PC-9 (cell line): Measurements from ENCODE around the gene MOCS3. TPM values are rescaled to one million over a fixed set of nuclear protein-coding genes. Genes with fewer than 3 reads are reported as not detected.

Experiments used
- BruUV-seq: library from RNA; stranded (reverse); fragments of 400-500 nt; replicated peaks from 2 replicates; lab custom pipeline; 2021; lab: Mats Ljungman, UMichigan
- CTCF ChIA-PET: fragments of 300-600 bp; sonication (Branson Sonifier 250); formaldehyde crosslinking; loops from one replicate; lab custom pipeline; 2022; ENCODE audit warnings: antibody characterized with exemption; lab: Charles Lee
- POLR2A ChIA-PET: fragments of 300-600 bp; sonication (Branson Sonifier 250); formaldehyde crosslinking; loops from one replicate; lab custom pipeline; 2022; ENCODE audit warnings: antibody characterized with exemption; ENCODE audit not compliant: unreplicated experiment; lab: Charles Lee
- DNase-seq, 2 experiments: peaks; one replicate each; pipeline versions ENCODE4 v3.0.0 to v3.0.0-alpha.2; 2015 to 2022; ENCODE audit warnings: mixed read lengths in 1 of 2
- H2AFZ ChIP-seq: fragments of 200-600 bp; sonication (generic); 2 replicates; pipeline ENCODE4 v1.8.1; 2017; ENCODE audit warnings: antibody characterized with exemption
- H3F3A ChIP-seq: fragments of 200-600 bp; sonication (generic); 2 replicates; pipeline ENCODE4 v1.8.1; 2017; ENCODE audit warnings: antibody characterized with exemption, mild to moderate bottlenecking, low read depth; ENCODE audit not compliant: insufficient read depth
- H3K27ac ChIP-seq: fragments of 200-600 bp; sonication (generic); 2 replicates; pipeline ENCODE4 v1.6.1; 2016; ENCODE audit warnings: mixed run types
- H3K27me3 ChIP-seq: fragments of 200-600 bp; sonication (generic); 2 replicates; pipeline ENCODE4 v1.6.1; 2016; ENCODE audit warnings: low read depth, mixed run types; ENCODE audit not compliant: insufficient read depth
- H3K36me3 ChIP-seq: fragments of 200-600 bp; sonication (generic); 2 replicates; pipeline ENCODE4 v1.6.1; 2016; ENCODE audit warnings: low read depth, mixed run types
- H3K4me1 ChIP-seq: fragments of 200-600 bp; sonication (generic); replicated peaks from 2 replicates; pipeline ENCODE4 v1.6.1; 2016; ENCODE audit warnings: mixed run types; ENCODE audit not compliant: insufficient read depth
- H3K4me2 ChIP-seq: fragments of 200-600 bp; sonication (generic); 2 replicates; pipeline ENCODE4 v1.6.1; 2017; ENCODE audit warnings: mixed run types
- H3K4me3 ChIP-seq: fragments of 200-600 bp; sonication (generic); 2 replicates; pipeline ENCODE4 v1.6.1; 2016; ENCODE audit warnings: mixed run types
- H3K79me2 ChIP-seq: fragments of 200-600 bp; sonication (generic); 2 replicates; pipeline ENCODE4 v1.6.1; 2017; ENCODE audit warnings: low read depth, mixed run types
- H3K9me2 ChIP-seq: fragments of 200-600 bp; sonication (generic); 2 replicates; pipeline ENCODE4 v1.8.1; 2017; ENCODE audit warnings: mild to moderate bottlenecking; ENCODE audit not compliant: insufficient read depth
- H3K9me3 ChIP-seq: fragments of 200-600 bp; sonication (generic); 2 replicates; pipeline ENCODE4 v1.8.1; 2016; ENCODE audit warnings: low read depth; ENCODE audit not compliant: insufficient read depth
- H4K20me1 ChIP-seq: fragments of 200-600 bp; sonication (generic); 2 replicates; pipeline ENCODE4 v1.8.1; 2017; ENCODE audit not compliant: insufficient read depth
- EZH2 ChIP-seq: fragments of 200-600 bp; sonication (generic); IDR thresholded peaks from 2 replicates; pipeline ENCODE4 v1.8.0; 2017; ENCODE audit warnings: antibody characterized with exemption, low read depth
- intact Hi-C: fragments of 100-400 bp; cut with micrococcal nuclease; formaldehyde crosslinking; loops from one replicate; pipeline ENCODE4 v1.10.0; 2022; ENCODE audit not compliant: unreplicated experiment
- total RNA-seq: library from RNA; stranded (reverse); gene quantifications from 2 replicates; pipeline ENCODE4 v1.2.3, GENCODE V29; 2021
- TF ChIP-seq, protein P1 (sequence below): fragments of 200-600 bp; sonication (generic); conservative IDR thresholded peaks from 2 replicates; pipeline ENCODE4 v1.6.1; 2017; ENCODE audit warnings: mixed run types, antibody characterized with exemption, mild to moderate bottlenecking, moderate library complexity

Gene MOCS3
- total RNA-seq, 1 experiment from 2014 or later, result 4.8 TPM

DNA sequence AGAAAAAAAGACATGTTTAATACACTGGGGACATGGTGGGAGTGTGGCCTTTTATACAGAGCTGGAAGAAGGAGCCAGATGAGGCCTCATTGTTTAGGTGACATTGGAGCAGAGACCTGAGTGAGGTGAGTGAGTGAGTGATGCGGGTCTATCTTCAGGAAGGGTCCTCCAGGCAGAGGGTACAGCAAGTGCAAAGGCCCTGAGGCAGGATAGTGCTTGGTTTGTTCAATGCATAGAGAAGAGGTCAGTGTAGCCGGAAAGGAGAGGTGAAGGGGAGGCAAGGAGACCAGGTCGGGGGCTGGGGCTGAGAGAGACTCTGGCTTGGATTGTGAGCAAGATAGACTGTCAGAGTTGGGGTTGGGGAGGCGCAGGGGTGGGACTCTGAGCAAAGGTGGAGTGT, 40.7 kb downstream of the MOCS3 start:
- no peaks in the 10 kb centered on the region for H3K4me1 ChIP-seq
- H3K4me3 ChIP-seq, result no peak overlapping the region
- no peaks in the 10 kb centered on the region for H3F3A ChIP-seq
- no peak overlapping the region for H3K27ac ChIP-seq
- no peak overlapping the region for H2AFZ ChIP-seq
- no peaks in the 10 kb centered on the region for H4K20me1 ChIP-seq
- DNase-seq, result no peak
- no peaks in the 10 kb centered on the region for H3K9me3 ChIP-seq
- TF ChIP-seq, protein P1, sequence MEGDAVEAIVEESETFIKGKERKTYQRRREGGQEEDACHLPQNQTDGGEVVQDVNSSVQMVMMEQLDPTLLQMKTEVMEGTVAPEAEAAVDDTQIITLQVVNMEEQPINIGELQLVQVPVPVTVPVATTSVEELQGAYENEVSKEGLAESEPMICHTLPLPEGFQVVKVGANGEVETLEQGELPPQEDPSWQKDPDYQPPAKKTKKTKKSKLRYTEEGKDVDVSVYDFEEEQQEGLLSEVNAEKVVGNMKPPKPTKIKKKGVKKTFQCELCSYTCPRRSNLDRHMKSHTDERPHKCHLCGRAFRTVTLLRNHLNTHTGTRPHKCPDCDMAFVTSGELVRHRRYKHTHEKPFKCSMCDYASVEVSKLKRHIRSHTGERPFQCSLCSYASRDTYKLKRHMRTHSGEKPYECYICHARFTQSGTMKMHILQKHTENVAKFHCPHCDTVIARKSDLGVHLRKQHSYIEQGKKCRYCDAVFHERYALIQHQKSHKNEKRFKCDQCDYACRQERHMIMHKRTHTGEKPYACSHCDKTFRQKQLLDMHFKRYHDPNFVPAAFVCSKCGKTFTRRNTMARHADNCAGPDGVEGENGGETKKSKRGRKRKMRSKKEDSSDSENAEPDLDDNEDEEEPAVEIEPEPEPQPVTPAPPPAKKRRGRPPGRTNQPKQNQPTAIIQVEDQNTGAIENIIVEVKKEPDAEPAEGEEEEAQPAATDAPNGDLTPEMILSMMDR, result no peak
- no peak for TF ChIP-seq EZH2
- no peaks in the 10 kb centered on the region for H3K79me2 ChIP-seq
- H3K4me2 ChIP-seq, result no peak overlapping the region
- intact Hi-C loops, result no loop called here
- ChIA-PET CTCF (no interaction called here), POLR2A (no interaction called here)
- no peaks in the 10 kb centered on the region for H3K36me3 ChIP-seq
- H3K27me3 ChIP-seq, result peaks cover 89% of the 10 kb centered on the region
- H3K9me2 ChIP-seq, result no peaks in the 10 kb centered on the region
- BruUV-seq, result no TSS peak

DNA sequence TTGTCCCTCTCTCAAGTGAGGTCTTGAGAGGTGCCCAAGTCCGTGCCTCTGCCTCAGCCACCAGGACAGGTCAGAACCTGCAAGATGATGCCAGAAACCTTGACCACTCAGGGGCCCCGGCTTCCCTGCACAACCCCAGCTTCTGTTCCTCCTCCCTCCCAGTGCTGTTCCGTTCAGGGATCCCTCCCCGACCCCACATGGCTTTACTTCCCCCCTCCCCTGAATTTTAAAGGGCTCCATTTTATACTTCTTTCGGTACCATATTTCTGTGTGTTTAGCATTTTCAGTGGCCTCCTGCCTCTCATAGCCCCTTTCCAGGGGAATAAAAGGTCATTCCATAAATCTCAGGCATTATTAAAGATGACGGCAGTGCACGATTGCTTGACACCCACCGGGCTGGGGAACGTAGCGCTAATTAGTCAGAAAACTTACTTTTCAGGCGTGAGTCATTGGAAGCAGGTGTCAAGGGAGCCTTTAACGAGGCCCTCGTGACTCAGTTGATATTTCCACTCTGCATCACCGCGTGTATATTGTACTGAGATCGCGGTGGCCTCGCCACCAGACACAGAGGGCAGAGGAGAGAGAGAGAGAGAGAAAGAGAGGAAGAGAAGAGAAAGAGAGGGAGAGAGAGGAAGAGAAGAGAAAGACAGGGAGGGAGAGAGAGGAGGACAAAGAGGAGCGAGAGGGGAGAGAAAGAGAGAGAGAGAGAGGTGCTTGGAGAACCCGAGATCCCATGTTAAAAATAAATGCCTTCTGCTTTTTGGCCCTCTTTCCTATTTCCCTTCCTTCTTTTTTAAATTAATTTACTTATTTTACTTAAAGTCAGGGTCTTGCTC, 43.0 kb downstream of the MOCS3 start:
- intact Hi-C loops, result no loop called here
- no peaks in the 10 kb centered on the region for H3K9me2 ChIP-seq
- no peak overlapping the region for H3K27ac ChIP-seq
- H3K4me2 ChIP-seq, result no peak overlapping the region
- CTCF ChIA-PET, result no interaction called here
- H2AFZ ChIP-seq, result no peak overlapping the region
- no peaks in the 10 kb centered on the region for H3K9me3 ChIP-seq
- POLR2A ChIA-PET, result no interaction called here
- no peaks in the 10 kb centered on the region for H3K36me3 ChIP-seq
- no peaks in the 10 kb centered on the region for H3K79me2 ChIP-seq
- no peak overlapping the region for H3K4me3 ChIP-seq
- no peak for DNase-seq
- H3K4me1 ChIP-seq, result no peaks in the 10 kb centered on the region
- no TSS peak for BruUV-seq
- peaks cover 99% of the 10 kb centered on the region for H3K27me3 ChIP-seq
- no peaks in the 10 kb centered on the region for H3F3A ChIP-seq
- no peaks in the 10 kb centered on the region for H4K20me1 ChIP-seq
- no peak for TF ChIP-seq EZH2
- TF ChIP-seq, protein P1, result no peak

DNA sequence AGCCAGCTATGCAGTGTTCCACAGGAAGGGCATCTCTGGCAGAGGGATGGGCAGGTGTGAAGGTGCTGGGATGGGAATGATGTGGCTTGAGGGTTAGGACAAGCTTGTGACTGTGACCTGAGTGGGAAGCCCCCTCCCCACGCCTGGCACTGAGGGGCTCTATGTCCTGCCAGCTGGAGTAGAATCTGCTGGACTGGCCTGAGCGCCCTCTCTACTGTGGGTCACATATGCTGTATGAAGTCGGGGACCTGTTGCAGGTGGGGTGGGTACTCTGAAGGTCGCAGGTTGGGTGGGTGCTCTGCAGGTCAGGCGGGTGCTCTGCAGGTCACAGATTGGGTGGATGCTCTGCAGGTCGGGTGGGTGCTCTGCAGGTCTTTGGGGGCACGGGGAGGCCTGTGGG, 44.0 kb downstream of the MOCS3 start:
- CTCF ChIA-PET, result no interaction called here
- H3F3A ChIP-seq, result no peaks in the 10 kb centered on the region
- H4K20me1 ChIP-seq, result no peaks in the 10 kb centered on the region
- no peaks in the 10 kb centered on the region for H3K36me3 ChIP-seq
- no peak overlapping the region for H3K4me2 ChIP-seq
- H3K9me3 ChIP-seq, result no peaks in the 10 kb centered on the region
- BruUV-seq, result no TSS peak
- no peak for DNase-seq
- H3K9me2 ChIP-seq, result no peaks in the 10 kb centered on the region
- H3K4me1 ChIP-seq, result no peaks in the 10 kb centered on the region
- peaks cover 92% of the 10 kb centered on the region for H3K27me3 ChIP-seq
- H3K27ac ChIP-seq, result no peak overlapping the region
- TF ChIP-seq EZH2, result no peak
- TF ChIP-seq, protein P1, result no peak
- intact Hi-C loops, result no loop called here
- POLR2A ChIA-PET, result no interaction called here
- no peaks in the 10 kb centered on the region for H3K79me2 ChIP-seq
- no peak overlapping the region for H2AFZ ChIP-seq
- H3K4me3 ChIP-seq, result no peak overlapping the region
